Prostate gland (tissue), 2 donors: Measurements from ENCODE around the gene CRIM1. TPM values are rescaled to one million over a fixed set of nuclear protein-coding genes. Genes with fewer than 3 reads are reported as not detected.

Experiments
- DNase-seq: peaks from one replicate; pipeline ENCODE4 v3.0.0-alpha.2; 2019; ENCODE audit warnings: low spot score
- H3K27ac ChIP-seq, 2 donors: fragments of 200-600 bp; sonication (generic); 2 replicates each; pipeline ENCODE4 v1.5.1; 2017 to 2019
- H3K27me3 ChIP-seq: fragments of 200-600 bp; sonication (generic); replicated peaks from 2 replicates; pipeline ENCODE4 v1.5.1; 2019; ENCODE audit not compliant: insufficient read depth
- H3K36me3 ChIP-seq, 2 donors: fragments of 200-600 bp; sonication (generic); 1 replicate in 1 of 2; 2 replicates in 1 of 2; pipeline versions ENCODE4 v1.5.1 to v1.8.1; 2017 to 2019
- H3K4me1 ChIP-seq: fragments of 200-600 bp; sonication (generic); replicated peaks from 2 replicates; pipeline ENCODE4 v1.5.1; 2019
- H3K4me3 ChIP-seq, 2 donors: fragments of 200-600 bp; sonication (generic); 2 replicates each; pipeline ENCODE4 v1.5.1; 2017 to 2019
- H3K9me3 ChIP-seq: fragments of 200-600 bp; sonication (generic); 2 replicates; pipeline ENCODE4 v1.5.1; 2017
- CTCF ChIP-seq, 4 experiments: fragments of 200-600 bp in 2 of 4; fragments of 450-650 bp in 2 of 4; sonication (generic) in 2 of 4; IDR thresholded peaks; 1 replicate in 3 of 4; 2 replicates in 1 of 4; pipeline ENCODE4 v1.5.1; 2016 to 2019; ENCODE audit warnings: antibody characterized with exemption in 4 of 4, mild to moderate bottlenecking in 2 of 4, moderate library complexity in 2 of 4
- POLR2A ChIP-seq: fragments of 450-650 bp; IDR thresholded peaks from one replicate; pipeline ENCODE4 v1.6.1; 2016; ENCODE audit warnings: antibody characterized with exemption, mild to moderate bottlenecking
- POLR2AphosphoS5 ChIP-seq: sonication (generic); formaldehyde crosslinking; IDR thresholded peaks from one replicate; pipeline ENCODE4 v1.6.1; 2017; ENCODE audit warnings: antibody characterized with exemption
- WGBS: methylation state at CpG from one replicate; pipeline ENCODE4 v1.1.5; 2018; 5-methylcytosine and 5-hydroxymethylcytosine counted together
- intact Hi-C: fragments of 100-400 bp; cut with DNase I; formaldehyde crosslinking; loops from one replicate; pipeline ENCODE4 v1.14.2; 2022
- total RNA-seq, 2 donors: library from RNA; depleted of rRNA; stranded (reverse); fragments of >200 nt; gene quantifications; one replicate each; pipeline ENCODE4 v1.1.0, GENCODE V29; 2016

CRIM1 gene
- total RNA-seq, 2 donors from 2014 or later = 55.2 to 101 TPM

GRCh38 chr2:36482576-36483214, 127.1 kb downstream of the CRIM1 start:
- 54% methylated on average over 4 of the region's 4 CpGs for WGBS
- H3K27ac ChIP-seq = no peak overlapping the region

GRCh38 chr2:36483290-36483689, 127.7 kb downstream of the CRIM1 start:
- Histone ChIP-seq H3K27ac (no peak overlapping the region), H3K36me3 (no peaks in the 10 kb centered on the region), H3K4me3 (no peak overlapping the region), H3K9me3 (no peaks in the 10 kb centered on the region), H3K27me3 (no peaks in the 10 kb centered on the region), H3K4me1 (peaks cover 5% of the 10 kb centered on the region)
- TF ChIP-seq POLR2AphosphoS5 (no peak), CTCF (IDR thresholded peaks at IDR 0.05) (no peak), POLR2A (no peak)
- no peak for DNase-seq
- intact Hi-C loops = no loop called here
- WGBS = 91% methylated on average over 4 of the region's 4 CpGs

More at GRCh38 chr2:36482576-36483214, 127.1 kb downstream of the CRIM1 start:
- intact Hi-C loops = no loop called here
- peak; percentile 68 for DNase-seq
- no peaks in the 10 kb centered on the region for H3K27me3 ChIP-seq
- H3K9me3 ChIP-seq = no peaks in the 10 kb centered on the region
- peak; percentile 69 for TF ChIP-seq POLR2AphosphoS5
- no peak for TF ChIP-seq POLR2A
- TF ChIP-seq CTCF (IDR thresholded peaks at IDR 0.05) = no peak
- peaks cover 5% of the 10 kb centered on the region for H3K4me1 ChIP-seq
- H3K36me3 ChIP-seq = peaks cover 0 to under 1% of the 10 kb centered on the region in 2 donors
- H3K4me3 ChIP-seq = no peak overlapping the region

GRCh38 chr2:36484454-36484853, 128.9 kb downstream of the CRIM1 start:
- intact Hi-C loops = no loop called here
- Histone ChIP-seq H3K27me3 (no peaks in the 10 kb centered on the region), H3K4me3 (no peak overlapping the region), H3K36me3 (no peaks in the 10 kb centered on the region), H3K27ac (peak overlapping the region; percentile 42 to 59), H3K4me1 (peaks cover 5% of the 10 kb centered on the region), H3K9me3 (no peaks in the 10 kb centered on the region)
- 89% methylated on average over 4 of the region's 4 CpGs for WGBS
- TF ChIP-seq CTCF (IDR thresholded peaks at IDR 0.05) (no peak), POLR2A (no peak), POLR2AphosphoS5 (no peak)
- DNase-seq = no peak

GRCh38 chr2:36485521-36485920, 129.9 kb downstream of the CRIM1 start:
- Histone ChIP-seq H3K4me1 (peaks cover 5% of the 10 kb centered on the region), H3K27ac (peak overlapping the region; percentile 42 to 59), H3K36me3 (no peaks in the 10 kb centered on the region), H3K27me3 (no peaks in the 10 kb centered on the region), H3K4me3 (no peak overlapping the region), H3K9me3 (no peaks in the 10 kb centered on the region)
- 24% methylated on average over 4 of the region's 4 CpGs for WGBS
- DNase-seq = no peak
- TF ChIP-seq CTCF (IDR thresholded peaks at IDR 0.05) = no peak
- intact Hi-C loops = no loop called here

- intact Hi-C loops = no loop called here
- H3K9me3 ChIP-seq = no peaks in the 10 kb centered on the region
- no peak for DNase-seq
- no peaks in the 10 kb centered on the region for H3K27me3 ChIP-seq
- no peaks in the 10 kb centered on the region for H3K36me3 ChIP-seq
- TF ChIP-seq POLR2AphosphoS5 = peak; percentile 11
- TF ChIP-seq POLR2A = no peak
- TF ChIP-seq CTCF (IDR thresholded peaks at IDR 0.05) = no peak
- peak overlapping the region; percentile 42 to 59 for H3K27ac ChIP-seq
- 47% methylated on average over 1 of the region's 1 CpG for whole genome bisulfite sequencing
- peaks cover 5% of the 10 kb centered on the region for H3K4me1 ChIP-seq
- H3K4me3 ChIP-seq = no peak overlapping the region
Measured at GRCh38 chr2:36486521-36487044, 131.0 kb downstream of the CRIM1 start.
